Uterus (tissue), 2 donors: ENCODE results near the gene FSTL3.
"Not testable (repeated sequence)": the region's sequence is repeated elsewhere in the genome, so short reads cannot be mapped to it uniquely, and the experiment has no call there.

ENCODE experiments used
- CTCF ChIP-seq, 4 experiments: fragments of 200-600 bp in 2 of 4; fragments of 450-650 bp in 2 of 4; sonication (generic) in 2 of 4; IDR thresholded peaks; one replicate each; pipeline ENCODE4 v1.5.1; 2016 to 2019; ENCODE audit warnings: antibody characterized with exemption in 4 of 4, mild to moderate bottlenecking in 2 of 4, moderate library complexity in 1 of 4
- POLR2A ChIP-seq, 2 donors: fragments of 450-650 bp; IDR thresholded peaks; one replicate each; pipeline ENCODE4 v1.6.1; 2016; ENCODE audit warnings: antibody characterized with exemption in 2 of 2, mild to moderate bottlenecking in 1 of 2, moderate library complexity in 1 of 2

- not testable (repeated sequence) for TF ChIP-seq CTCF, POLR2A (IDR thresholded peaks at IDR 0.05)
Measured at GRCh38 chr19:629515-629914, 46.7 kb upstream of the FSTL3 start.
